Osteocyte (in vitro differentiated cells): ENCODE data around the gene SLFN5. TPM values are rescaled to one million over a fixed set of nuclear protein-coding genes. Genes with fewer than 3 reads are reported as not detected.

ENCODE experiments used
- DNase-seq: peaks from one replicate; pipeline ENCODE4 v3.0.0; 2021; ENCODE audit warnings: mixed read lengths; ENCODE audit not compliant: unreplicated experiment; ENCODE audit errors: extremely low spot score
- H3K27ac Mint-ChIP-seq: one replicate; pipeline ENCODE4 v1.8.0; 2021; ENCODE audit warnings: mild to moderate bottlenecking, mixed read lengths; ENCODE audit not compliant: unreplicated experiment
- H3K27me3 Mint-ChIP-seq: one replicate; pipeline ENCODE4 v1.8.0; 2021; ENCODE audit warnings: mixed read lengths; ENCODE audit not compliant: unreplicated experiment
- H3K36me3 Mint-ChIP-seq: one replicate; pipeline ENCODE4 v1.8.0; 2021; ENCODE audit warnings: mixed read lengths; ENCODE audit not compliant: unreplicated experiment
- H3K4me1 Mint-ChIP-seq: one replicate; pipeline ENCODE4 v1.8.0; 2021; ENCODE audit warnings: mixed read lengths; ENCODE audit not compliant: unreplicated experiment
- H3K4me3 Mint-ChIP-seq: one replicate; pipeline ENCODE4 v1.8.0; 2021; ENCODE audit warnings: mild to moderate bottlenecking, moderate library complexity, mixed read lengths; ENCODE audit not compliant: unreplicated experiment
- H3K9me3 Mint-ChIP-seq: one replicate; pipeline ENCODE4 v1.8.0; 2021; ENCODE audit warnings: mixed read lengths; ENCODE audit not compliant: unreplicated experiment
- CTCF ChIP-seq: fragments of 200-600 bp; sonication (generic); IDR thresholded peaks from 2 replicates; pipeline ENCODE4 v1.5.0; 2021; ENCODE audit warnings: antibody characterized with exemption, mild to moderate bottlenecking, moderate library complexity
- total RNA-seq: library from RNA; stranded (reverse); gene quantifications from 2 replicates; pipeline ENCODE4 v1.2.1, GENCODE V29; 2021

The SLFN5 gene
- total RNA-seq, 1 donor from 2014 or later: 79.0 TPM

- TF ChIP-seq CTCF: no peak
- no peak for DNase-seq
- H3K27ac Mint-ChIP-seq: no peak overlapping the region
- no peak overlapping the region for H3K4me3 Mint-ChIP-seq
- H3K27me3 Mint-ChIP-seq: peaks cover 21% of the 10 kb centered on the region
- peaks cover 3% of the 10 kb centered on the region for H3K9me3 Mint-ChIP-seq
- no peaks in the 10 kb centered on the region for H3K36me3 Mint-ChIP-seq
- H3K4me1 Mint-ChIP-seq: peaks cover 4% of the 10 kb centered on the region
These were observed 7.0 kb upstream of the SLFN5 start for GRCh38 chr17:35235917-35236316.

GRCh38 chr17:35236821-35237220 is 6.1 kb upstream of the SLFN5 start:
- Mint-ChIP-seq H3K4me1 (peaks cover 7% of the 10 kb centered on the region), H3K9me3 (peaks cover 3% of the 10 kb centered on the region), H3K27ac (no peak overlapping the region), H3K27me3 (peaks cover 13% of the 10 kb centered on the region), H3K4me3 (no peak overlapping the region), H3K36me3 (no peaks in the 10 kb centered on the region)
- no peak for TF ChIP-seq CTCF
- DNase-seq: no peak

- Mint-ChIP-seq H3K36me3 (no peaks in the 10 kb centered on the region), H3K27ac (no peak overlapping the region), H3K27me3 (peaks cover 10% of the 10 kb centered on the region), H3K4me1 (peaks cover 13% of the 10 kb centered on the region), H3K9me3 (peaks cover 3% of the 10 kb centered on the region), H3K4me3 (no peak overlapping the region)
- no peak for DNase-seq
- no peak for TF ChIP-seq CTCF
These were observed 4.1 kb upstream of the SLFN5 start for GRCh38 chr17:35238821-35239220.

- H3K4me1 Mint-ChIP-seq: peaks cover 23% of the 10 kb centered on the region
- peaks cover 7% of the 10 kb centered on the region for H3K27me3 Mint-ChIP-seq
- H3K36me3 Mint-ChIP-seq: no peaks in the 10 kb centered on the region
- H3K9me3 Mint-ChIP-seq: peaks cover 3% of the 10 kb centered on the region
- DNase-seq: no peak
- no peak overlapping the region for H3K27ac Mint-ChIP-seq
- H3K4me3 Mint-ChIP-seq: peak overlapping the region; percentile 54
- TF ChIP-seq CTCF: no peak
These were observed 3.0 kb upstream of the SLFN5 start for GRCh38 chr17:35239823-35240222.

DNA sequence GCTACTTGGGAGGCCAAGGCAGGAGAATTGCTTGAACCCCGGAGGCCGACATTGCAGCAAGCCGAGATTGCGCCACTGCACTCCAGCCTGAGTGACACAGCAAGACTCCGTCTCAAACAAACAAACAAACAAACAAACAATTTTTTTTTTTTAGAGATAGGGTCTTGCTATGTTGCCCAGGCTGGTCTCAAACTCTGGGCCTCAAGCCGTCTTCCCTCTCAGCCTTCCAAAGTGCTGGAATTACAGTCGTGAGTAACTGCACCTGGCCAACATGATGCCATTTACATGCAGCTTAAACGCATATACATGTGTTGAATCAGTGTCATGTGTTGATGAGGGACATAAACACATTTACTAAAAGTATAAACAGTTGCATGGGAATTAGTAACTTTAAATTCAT is 2.0 kb upstream of the SLFN5 start:
- DNase-seq: no peak
- no peak for TF ChIP-seq CTCF
- peaks cover 3% of the 10 kb centered on the region for H3K9me3 Mint-ChIP-seq
- no peak overlapping the region for H3K4me3 Mint-ChIP-seq
- H3K36me3 Mint-ChIP-seq: no peaks in the 10 kb centered on the region
- peaks cover 33% of the 10 kb centered on the region for H3K4me1 Mint-ChIP-seq
- H3K27me3 Mint-ChIP-seq: no peaks in the 10 kb centered on the region
- no peak overlapping the region for H3K27ac Mint-ChIP-seq
